MM.1S (cell line): ENCODE measurements around the gene TRPM2.

Experiments
- EZH2 ChIP-seq: fragments of 300-600 bp; sonication (generic); optimal IDR thresholded peaks from 2 replicates; pipeline ENCODE3; 2017; ENCODE audit warnings: low read depth, mild to moderate bottlenecking, antibody characterized with exemption, low read length, mixed read lengths
- EZH2phosphoT487 ChIP-seq: fragments of 300-600 bp; sonication (generic); IDR thresholded peaks from 2 replicates; pipeline ENCODE4 v1.6.1; 2018; ENCODE audit warnings: antibody characterized with exemption, low read length
- TF ChIP-seq, protein P1 (sequence below): fragments of 300-600 bp; sonication (generic); IDR thresholded peaks from 2 replicates; pipeline ENCODE4 v1.5.1; 2016; ENCODE audit warnings: antibody characterized with exemption, low read length, mixed read lengths

DNA sequence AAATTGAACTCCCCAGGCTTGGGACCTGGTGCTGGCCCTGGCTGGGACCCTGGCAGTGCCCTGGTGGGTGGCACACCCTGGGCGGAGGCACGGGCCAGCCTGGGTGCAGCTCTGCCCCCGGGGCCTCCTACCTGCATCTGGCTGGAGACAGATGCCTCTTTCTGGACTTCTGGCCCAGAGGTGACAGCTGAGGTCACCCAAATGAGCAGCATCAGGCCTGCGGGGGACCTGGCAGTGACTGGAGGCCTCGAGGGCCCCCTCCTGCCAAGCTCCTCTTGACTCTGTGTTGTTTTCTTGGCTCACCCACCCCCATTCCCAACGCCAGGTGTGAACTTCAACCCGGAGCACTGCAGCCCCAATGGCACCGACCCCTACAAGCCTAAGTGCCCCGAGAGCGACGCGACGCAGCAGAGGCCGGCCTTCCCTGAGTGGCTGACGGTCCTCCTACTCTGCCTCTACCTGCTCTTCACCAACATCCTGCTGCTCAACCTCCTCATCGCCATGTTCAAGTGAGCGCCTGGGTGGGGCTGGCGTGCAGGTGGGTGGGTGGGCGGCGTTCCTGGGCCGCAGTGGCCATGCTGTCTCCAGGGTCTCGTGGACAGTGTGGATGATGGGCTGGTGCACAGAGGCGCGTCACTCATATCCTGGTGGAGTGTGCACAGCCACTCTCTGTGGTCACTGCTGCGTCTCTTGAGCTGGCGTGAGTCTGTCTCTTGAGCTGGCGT lies 60.3 kb downstream of the TRPM2 start:
- TF ChIP-seq, protein P1, sequence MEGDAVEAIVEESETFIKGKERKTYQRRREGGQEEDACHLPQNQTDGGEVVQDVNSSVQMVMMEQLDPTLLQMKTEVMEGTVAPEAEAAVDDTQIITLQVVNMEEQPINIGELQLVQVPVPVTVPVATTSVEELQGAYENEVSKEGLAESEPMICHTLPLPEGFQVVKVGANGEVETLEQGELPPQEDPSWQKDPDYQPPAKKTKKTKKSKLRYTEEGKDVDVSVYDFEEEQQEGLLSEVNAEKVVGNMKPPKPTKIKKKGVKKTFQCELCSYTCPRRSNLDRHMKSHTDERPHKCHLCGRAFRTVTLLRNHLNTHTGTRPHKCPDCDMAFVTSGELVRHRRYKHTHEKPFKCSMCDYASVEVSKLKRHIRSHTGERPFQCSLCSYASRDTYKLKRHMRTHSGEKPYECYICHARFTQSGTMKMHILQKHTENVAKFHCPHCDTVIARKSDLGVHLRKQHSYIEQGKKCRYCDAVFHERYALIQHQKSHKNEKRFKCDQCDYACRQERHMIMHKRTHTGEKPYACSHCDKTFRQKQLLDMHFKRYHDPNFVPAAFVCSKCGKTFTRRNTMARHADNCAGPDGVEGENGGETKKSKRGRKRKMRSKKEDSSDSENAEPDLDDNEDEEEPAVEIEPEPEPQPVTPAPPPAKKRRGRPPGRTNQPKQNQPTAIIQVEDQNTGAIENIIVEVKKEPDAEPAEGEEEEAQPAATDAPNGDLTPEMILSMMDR = no peak
- TF ChIP-seq EZH2 (no peak), EZH2phosphoT487 (no peak)
